Loucy (cell line): ENCODE measurements around the gene GREB1L.

Experiments
- H2AFZ ChIP-seq: fragments of 200-600 bp; sonication (generic); 2 replicates; pipeline ENCODE4 v1.6.0; 2016; ENCODE audit warnings: antibody characterized with exemption, mild to moderate bottlenecking, low read length, moderate library complexity
- H3F3A ChIP-seq: fragments of 200-600 bp; 2 replicates; pipeline ENCODE4 v1.6.0; 2016; ENCODE audit warnings: antibody characterized with exemption, low read depth, mild to moderate bottlenecking
- H3K27me3 ChIP-seq: fragments of 200-600 bp; sonication (generic); 2 replicates; pipeline ENCODE4 v1.6.1; 2014; ENCODE audit warnings: low read length, mild to moderate bottlenecking; ENCODE audit not compliant: insufficient read depth, poor library complexity, severe bottlenecking
- H3K36me3 ChIP-seq: fragments of 200-600 bp; sonication (generic); 2 replicates; pipeline ENCODE4 v1.6.1; 2016; ENCODE audit warnings: low read length; ENCODE audit not compliant: insufficient read depth
- H3K4me1 ChIP-seq: fragments of 200-600 bp; sonication (generic); 2 replicates; pipeline ENCODE4 v1.5.1; 2014; ENCODE audit warnings: low read length, mild to moderate bottlenecking; ENCODE audit not compliant: insufficient read depth, poor library complexity, severe bottlenecking
- H3K4me2 ChIP-seq: fragments of 200-600 bp; sonication (generic); 2 replicates; pipeline ENCODE4 v1.6.0; 2014; ENCODE audit warnings: antibody characterized with exemption, low read length, low read depth, mild to moderate bottlenecking; ENCODE audit not compliant: poor library complexity, severe bottlenecking
- H3K4me3 ChIP-seq: fragments of 200-600 bp; sonication (generic); 2 replicates; pipeline ENCODE4 v1.5.1; 2014; ENCODE audit warnings: low read length, mild to moderate bottlenecking, mixed read lengths; ENCODE audit not compliant: poor library complexity, severe bottlenecking
- H3K79me2 ChIP-seq: fragments of 200-600 bp; sonication (generic); 2 replicates; pipeline ENCODE4 v1.6.1; 2014; ENCODE audit warnings: low read length; ENCODE audit not compliant: insufficient read depth
- H3K9ac ChIP-seq: fragments of 200-600 bp; sonication (generic); 2 replicates; pipeline ENCODE4 v1.6.0; 2014; ENCODE audit warnings: mild to moderate bottlenecking, low read depth, low read length, moderate library complexity; ENCODE audit not compliant: poor library complexity, severe bottlenecking
- H3K9me2 ChIP-seq: fragments of 200-600 bp; sonication (generic); replicated peaks from 2 replicates; pipeline ENCODE4 v1.6.1; 2016; ENCODE audit warnings: low read depth, low read length, mixed read lengths
- H3K9me3 ChIP-seq: fragments of 200-600 bp; sonication (generic); 2 replicates; pipeline ENCODE4 v1.6.1; 2014; ENCODE audit warnings: mild to moderate bottlenecking, antibody characterized with exemption, low read length, low read depth; ENCODE audit not compliant: insufficient read depth
- H4K20me1 ChIP-seq: fragments of 200-600 bp; sonication (generic); 2 replicates; pipeline ENCODE4 v1.6.0; 2014; ENCODE audit warnings: antibody characterized with exemption, low read length, mild to moderate bottlenecking; ENCODE audit not compliant: insufficient read depth, poor library complexity, severe bottlenecking
- EZH2phosphoT487 ChIP-seq: fragments of 200-600 bp; IDR thresholded peaks from 2 replicates; pipeline ENCODE4 v1.6.1; 2018; ENCODE audit warnings: antibody characterized with exemption, mild to moderate bottlenecking, moderate library complexity, borderline replicate concordance
- TF ChIP-seq, protein P1 (sequence below): fragments of 200-600 bp; sonication (generic); conservative IDR thresholded peaks from 2 replicates; pipeline ENCODE4 v1.5.1; 2014; ENCODE audit warnings: mild to moderate bottlenecking, antibody characterized with exemption, low read length

GREB1L gene

DNA sequence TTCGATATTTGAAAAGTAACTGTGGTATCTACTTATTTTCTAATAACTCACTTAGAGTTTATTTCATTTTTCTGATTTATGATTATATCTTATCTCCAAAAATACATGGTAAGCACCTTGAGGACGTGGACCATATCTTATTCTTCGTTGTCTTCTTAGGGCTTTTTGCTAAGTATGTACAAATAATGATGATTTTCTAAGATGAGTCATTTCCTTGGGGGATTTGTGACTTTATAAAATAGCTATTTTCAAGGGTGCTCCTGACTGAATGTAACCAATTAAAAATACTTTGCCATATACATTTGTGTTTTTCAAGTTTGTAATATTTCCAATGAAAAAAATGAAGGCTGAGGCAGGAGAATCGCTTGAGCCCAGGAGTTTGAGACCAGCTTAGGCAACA lies 56.3 kb downstream of the GREB1L start:
- Histone ChIP-seq H3K9ac (no peak overlapping the region), H3K36me3 (no peaks in the 10 kb centered on the region), H3K4me2 (no peak overlapping the region), H4K20me1 (no peaks in the 10 kb centered on the region), H3K27me3 (no peaks in the 10 kb centered on the region), H3K79me2 (no peaks in the 10 kb centered on the region), H2AFZ (no peak overlapping the region), H3K4me3 (no peak overlapping the region), H3K9me2 (no peaks in the 10 kb centered on the region), H3F3A (no peaks in the 10 kb centered on the region), H3K4me1 (peaks cover 22% of the 10 kb centered on the region), H3K9me3 (no peaks in the 10 kb centered on the region)
- no peak for TF ChIP-seq EZH2phosphoT487
- TF ChIP-seq, protein P1, sequence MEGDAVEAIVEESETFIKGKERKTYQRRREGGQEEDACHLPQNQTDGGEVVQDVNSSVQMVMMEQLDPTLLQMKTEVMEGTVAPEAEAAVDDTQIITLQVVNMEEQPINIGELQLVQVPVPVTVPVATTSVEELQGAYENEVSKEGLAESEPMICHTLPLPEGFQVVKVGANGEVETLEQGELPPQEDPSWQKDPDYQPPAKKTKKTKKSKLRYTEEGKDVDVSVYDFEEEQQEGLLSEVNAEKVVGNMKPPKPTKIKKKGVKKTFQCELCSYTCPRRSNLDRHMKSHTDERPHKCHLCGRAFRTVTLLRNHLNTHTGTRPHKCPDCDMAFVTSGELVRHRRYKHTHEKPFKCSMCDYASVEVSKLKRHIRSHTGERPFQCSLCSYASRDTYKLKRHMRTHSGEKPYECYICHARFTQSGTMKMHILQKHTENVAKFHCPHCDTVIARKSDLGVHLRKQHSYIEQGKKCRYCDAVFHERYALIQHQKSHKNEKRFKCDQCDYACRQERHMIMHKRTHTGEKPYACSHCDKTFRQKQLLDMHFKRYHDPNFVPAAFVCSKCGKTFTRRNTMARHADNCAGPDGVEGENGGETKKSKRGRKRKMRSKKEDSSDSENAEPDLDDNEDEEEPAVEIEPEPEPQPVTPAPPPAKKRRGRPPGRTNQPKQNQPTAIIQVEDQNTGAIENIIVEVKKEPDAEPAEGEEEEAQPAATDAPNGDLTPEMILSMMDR, result no peak

- H4K20me1 ChIP-seq, result no peaks in the 10 kb centered on the region
- H3K36me3 ChIP-seq, result no peaks in the 10 kb centered on the region
- H3K4me3 ChIP-seq, result peak overlapping the region; percentile 26
- H3K27me3 ChIP-seq, result no peaks in the 10 kb centered on the region
- H3K9me3 ChIP-seq, result no peaks in the 10 kb centered on the region
- no peaks in the 10 kb centered on the region for H3K79me2 ChIP-seq
- peak overlapping the region; percentile 18 for H3K9ac ChIP-seq
- H3K9me2 ChIP-seq, result no peaks in the 10 kb centered on the region
- H3F3A ChIP-seq, result no peaks in the 10 kb centered on the region
- peaks cover 22% of the 10 kb centered on the region for H3K4me1 ChIP-seq
- peak overlapping the region; percentile 82 for H2AFZ ChIP-seq
- TF ChIP-seq, protein P1, result no peak
- TF ChIP-seq EZH2phosphoT487, result no peak
- H3K4me2 ChIP-seq, result peak overlapping the region; percentile 65
Measured at GRCh38 chr18:21300035-21300907, 58.2 kb downstream of the GREB1L start.

DNA sequence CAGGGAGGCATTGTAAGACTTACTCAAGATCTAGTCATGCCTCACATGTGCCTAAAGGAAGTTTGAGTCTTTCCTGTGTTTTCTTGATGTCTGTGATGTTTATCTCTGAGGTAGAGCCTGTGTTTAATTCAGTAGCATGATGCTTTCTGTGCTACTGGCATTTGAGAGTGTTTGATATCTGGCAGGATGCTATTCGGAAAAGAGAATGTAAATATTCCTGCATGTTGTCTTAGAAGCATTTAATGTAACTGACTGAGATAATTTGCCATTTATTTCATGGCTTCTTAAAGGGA lies 58.8 kb downstream of the GREB1L start:
- Histone ChIP-seq H3K4me2 (peak overlapping the region; percentile 65), H3K4me3 (peak overlapping the region; percentile 26), H4K20me1 (no peaks in the 10 kb centered on the region), H3K4me1 (peaks cover 22% of the 10 kb centered on the region), H2AFZ (peak overlapping the region; percentile 82), H3K27me3 (no peaks in the 10 kb centered on the region), H3K36me3 (no peaks in the 10 kb centered on the region), H3K9me3 (no peaks in the 10 kb centered on the region), H3K9me2 (no peaks in the 10 kb centered on the region), H3K79me2 (no peaks in the 10 kb centered on the region), H3F3A (no peaks in the 10 kb centered on the region), H3K9ac (peak overlapping the region; percentile 18)
- TF ChIP-seq, protein P1, result no peak
- TF ChIP-seq EZH2phosphoT487, result no peak
